ENCODE results near the gene OTUB1. TPM values are rescaled to one million over a fixed set of nuclear protein-coding genes. Genes with fewer than 3 reads are reported as not detected.

OTUB1 gene
- total RNA-seq, 1 donor from 2014 or later, result 51.3 TPM

DNA sequence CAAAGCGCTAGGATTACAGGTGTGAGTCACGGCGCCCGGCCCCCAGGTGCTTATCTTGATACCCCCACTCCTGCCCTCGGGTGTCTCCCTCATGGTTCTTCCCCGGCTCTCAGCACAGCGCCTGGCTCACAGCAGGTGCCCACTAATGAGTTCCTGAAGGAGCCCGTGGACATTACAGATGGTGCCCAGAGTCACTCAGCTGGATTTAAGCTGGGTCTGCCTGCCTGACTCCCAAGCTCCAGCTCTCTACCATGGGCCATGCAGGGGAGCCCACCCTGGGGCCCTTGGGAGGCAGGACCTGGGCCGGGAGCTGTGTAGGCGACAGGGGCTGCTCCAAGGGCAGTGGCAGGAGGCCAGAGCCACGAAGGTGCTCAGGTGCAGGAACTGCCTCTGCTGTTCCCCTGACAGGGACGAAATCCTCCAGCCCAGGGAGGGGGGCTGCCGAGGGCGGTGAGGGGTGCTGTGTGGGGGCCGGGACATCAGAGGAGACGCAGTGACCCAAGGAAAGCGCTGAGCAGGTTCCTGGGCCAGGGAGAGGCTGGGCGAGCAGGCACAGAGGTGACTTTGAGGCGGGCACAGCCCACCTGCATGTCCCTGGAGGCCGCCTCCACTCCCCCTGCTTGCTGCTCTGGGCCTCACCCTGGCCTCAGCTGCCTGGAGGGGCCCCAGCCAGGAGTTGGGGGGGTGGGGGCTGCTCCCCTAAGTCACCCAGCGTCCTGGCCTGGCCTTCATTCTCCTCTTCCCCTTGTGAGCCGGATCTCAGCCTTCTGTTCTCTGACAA is 34.9 kb downstream of the OTUB1 start:
- Histone ChIP-seq H3K9ac (no peak overlapping the region), H3K9me3 (ENCODE audit: low read depth) (no peaks in the 10 kb centered on the region), H3K79me2 (ENCODE audit: low read depth) (no peaks in the 10 kb centered on the region), H3K36me3 (no peaks in the 10 kb centered on the region), H2AFZ (replicated peaks) (no peak overlapping the region), H3F3A (ENCODE audit: low read depth) (peaks cover 13% of the 10 kb centered on the region), H3K4me2 (no peak overlapping the region), H3K4me1 (peaks cover 14% of the 10 kb centered on the region), H4K20me1 (ENCODE audit: low read depth) (peaks cover 14% of the 10 kb centered on the region), H3K4me3 (no peak overlapping the region), H3K27ac (no peak overlapping the region), H3K27me3 (peaks cover 5% of the 10 kb centered on the region)
- H3K27me3 Mint-ChIP-seq (ENCODE audit: insufficient read depth, low read depth), result peaks cover 7% of the 10 kb centered on the region
- peak overlapping the region; percentile 89 for H3K27ac Mint-ChIP-seq
- peaks cover 54% of the 10 kb centered on the region for H3K4me1 Mint-ChIP-seq
- no peak overlapping the region for H3K4me3 Mint-ChIP-seq
- no peaks in the 10 kb centered on the region for H3K36me3 Mint-ChIP-seq
- no peak for TF ChIP-seq EZH2 (IDR thresholded peaks at IDR 0.05)
- no peak for TF ChIP-seq EZH2phosphoT487 (IDR thresholded peaks at IDR 0.05)
- TF ChIP-seq, protein P1, sequence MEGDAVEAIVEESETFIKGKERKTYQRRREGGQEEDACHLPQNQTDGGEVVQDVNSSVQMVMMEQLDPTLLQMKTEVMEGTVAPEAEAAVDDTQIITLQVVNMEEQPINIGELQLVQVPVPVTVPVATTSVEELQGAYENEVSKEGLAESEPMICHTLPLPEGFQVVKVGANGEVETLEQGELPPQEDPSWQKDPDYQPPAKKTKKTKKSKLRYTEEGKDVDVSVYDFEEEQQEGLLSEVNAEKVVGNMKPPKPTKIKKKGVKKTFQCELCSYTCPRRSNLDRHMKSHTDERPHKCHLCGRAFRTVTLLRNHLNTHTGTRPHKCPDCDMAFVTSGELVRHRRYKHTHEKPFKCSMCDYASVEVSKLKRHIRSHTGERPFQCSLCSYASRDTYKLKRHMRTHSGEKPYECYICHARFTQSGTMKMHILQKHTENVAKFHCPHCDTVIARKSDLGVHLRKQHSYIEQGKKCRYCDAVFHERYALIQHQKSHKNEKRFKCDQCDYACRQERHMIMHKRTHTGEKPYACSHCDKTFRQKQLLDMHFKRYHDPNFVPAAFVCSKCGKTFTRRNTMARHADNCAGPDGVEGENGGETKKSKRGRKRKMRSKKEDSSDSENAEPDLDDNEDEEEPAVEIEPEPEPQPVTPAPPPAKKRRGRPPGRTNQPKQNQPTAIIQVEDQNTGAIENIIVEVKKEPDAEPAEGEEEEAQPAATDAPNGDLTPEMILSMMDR (IDR thresholded peaks at IDR 0.05), result no peak
- DNase-seq (ENCODE audit: low spot score), result no peak
- H3K9me3 Mint-ChIP-seq, result no peaks in the 10 kb centered on the region

DNA sequence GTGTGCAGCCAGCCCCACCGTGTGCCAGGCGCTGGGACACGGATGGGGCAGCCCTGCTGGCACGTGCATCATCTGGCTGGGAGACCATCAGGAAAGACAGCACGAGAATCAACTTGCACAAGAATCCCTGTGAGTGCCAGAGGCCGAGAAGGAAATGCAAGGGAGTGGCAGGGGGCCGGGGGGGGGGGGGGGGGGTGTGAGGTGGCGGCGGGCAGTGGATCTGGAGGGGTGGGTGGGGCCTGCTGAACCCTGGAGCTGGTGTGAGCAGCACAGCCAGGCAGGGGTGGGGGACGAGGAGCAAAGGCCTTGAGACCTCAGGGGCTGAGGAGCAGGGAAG is 35.5 kb downstream of the OTUB1 start:
- Histone ChIP-seq H3K4me1 (peaks cover 14% of the 10 kb centered on the region), H2AFZ (replicated peaks) (no peak overlapping the region), H3K36me3 (no peaks in the 10 kb centered on the region), H3K27ac (no peak overlapping the region), H3K79me2 (ENCODE audit: low read depth) (no peaks in the 10 kb centered on the region), H3K4me2 (no peak overlapping the region), H3K27me3 (peaks cover 5% of the 10 kb centered on the region), H3F3A (ENCODE audit: low read depth) (peaks cover 13% of the 10 kb centered on the region), H3K9me3 (ENCODE audit: low read depth) (no peaks in the 10 kb centered on the region), H3K4me3 (no peak overlapping the region), H4K20me1 (ENCODE audit: low read depth) (peaks cover 10% of the 10 kb centered on the region), H3K9ac (no peak overlapping the region)
- peaks cover 7% of the 10 kb centered on the region for H3K27me3 Mint-ChIP-seq (ENCODE audit: insufficient read depth, low read depth)
- no peak overlapping the region for H3K4me3 Mint-ChIP-seq
- peak overlapping the region; percentile 89 for H3K27ac Mint-ChIP-seq
- DNase-seq (ENCODE audit: low spot score), result peak; percentile 26
- TF ChIP-seq, protein P1 (IDR thresholded peaks at IDR 0.05), result no peak
- TF ChIP-seq EZH2 (IDR thresholded peaks at IDR 0.05) (no peak), EZH2phosphoT487 (IDR thresholded peaks at IDR 0.05) (no peak)
- H3K9me3 Mint-ChIP-seq, result no peaks in the 10 kb centered on the region
- no peaks in the 10 kb centered on the region for H3K36me3 Mint-ChIP-seq
- H3K4me1 Mint-ChIP-seq, result peaks cover 55% of the 10 kb centered on the region

DNA sequence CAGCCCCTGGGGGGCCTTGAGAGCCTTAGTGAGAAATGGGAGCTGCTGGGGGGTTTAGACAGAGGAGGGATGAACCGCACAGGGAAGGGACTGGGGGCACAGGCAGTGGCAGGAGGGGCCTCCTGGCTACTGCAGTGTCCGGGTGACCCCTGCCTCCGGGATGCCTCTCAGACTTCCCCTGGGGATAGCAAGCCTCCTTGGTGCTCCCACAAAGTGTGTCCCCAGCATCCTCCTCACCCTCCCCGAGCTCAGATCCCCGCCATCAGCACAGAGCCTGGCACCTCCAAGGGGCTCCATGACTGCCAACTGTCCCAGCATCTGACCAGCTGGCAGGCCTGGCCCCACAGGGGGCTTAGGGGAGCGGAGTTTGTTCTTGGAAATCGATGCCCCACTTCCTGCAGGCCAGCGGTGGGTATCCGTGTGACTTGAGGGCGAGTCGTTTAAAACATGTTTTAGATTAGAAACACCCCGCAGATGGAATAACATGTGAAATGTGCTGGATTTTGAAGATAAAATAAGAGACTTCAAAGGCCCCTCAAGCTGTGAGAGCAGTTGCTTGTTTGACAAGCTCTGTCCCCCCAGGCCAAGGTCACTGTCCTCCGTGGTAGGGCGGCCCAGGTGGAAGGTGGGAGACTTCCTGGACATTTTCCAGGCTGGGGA is 36.0 kb downstream of the OTUB1 start:
- Histone ChIP-seq H3K27ac (no peak overlapping the region), H3F3A (ENCODE audit: low read depth) (peaks cover 13% of the 10 kb centered on the region), H3K9ac (no peak overlapping the region), H3K9me3 (ENCODE audit: low read depth) (no peaks in the 10 kb centered on the region), H3K79me2 (ENCODE audit: low read depth) (no peaks in the 10 kb centered on the region), H3K36me3 (no peaks in the 10 kb centered on the region), H3K4me1 (peaks cover 16% of the 10 kb centered on the region), H4K20me1 (ENCODE audit: low read depth) (peaks cover 10% of the 10 kb centered on the region), H3K27me3 (peaks cover 5% of the 10 kb centered on the region), H3K4me3 (no peak overlapping the region), H2AFZ (replicated peaks) (no peak overlapping the region), H3K4me2 (no peak overlapping the region)
- Mint-ChIP-seq H3K36me3 (no peaks in the 10 kb centered on the region), H3K27me3 (ENCODE audit: insufficient read depth, low read depth) (peaks cover 7% of the 10 kb centered on the region), H3K9me3 (no peaks in the 10 kb centered on the region), H3K27ac (no peak overlapping the region), H3K4me1 (peaks cover 56% of the 10 kb centered on the region), H3K4me3 (no peak overlapping the region)
- no peak for DNase-seq (ENCODE audit: low spot score)
- TF ChIP-seq, protein P1 (IDR thresholded peaks at IDR 0.05), result no peak
- TF ChIP-seq EZH2phosphoT487 (IDR thresholded peaks at IDR 0.05) (no peak), EZH2 (IDR thresholded peaks at IDR 0.05) (no peak)
